GM11168 (cell line): ENCODE results near the gene PUSL1.

ENCODE experiments used
- in situ Hi-C: fragments of 300-500 bp; cut with MboI; formaldehyde crosslinking; loops from one replicate; pipeline ENCODE4 v1.12.0; 2022; ENCODE audit warnings: low sequenced_read_pairs; ENCODE audit not compliant: unreplicated experiment

The PUSL1 gene

DNA sequence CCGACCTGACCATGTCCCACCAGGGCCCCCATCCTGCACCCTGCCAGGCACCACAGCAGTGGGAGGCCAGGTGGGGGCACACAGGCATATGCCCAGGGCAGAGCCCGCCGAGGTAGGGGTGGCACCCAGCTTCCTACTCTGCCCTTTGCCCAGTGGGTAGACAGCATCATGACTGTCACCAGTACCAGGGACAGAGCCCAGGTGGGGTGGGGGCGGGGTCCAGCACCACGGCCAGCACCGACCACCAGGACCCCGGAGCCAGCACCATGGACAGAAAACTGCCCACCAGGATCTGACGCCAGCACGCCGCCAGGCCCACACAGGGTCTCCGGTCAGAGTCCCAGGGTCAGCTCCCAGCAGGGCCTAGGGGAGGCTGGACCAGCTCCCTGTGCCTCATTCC is 26.4 kb downstream of the PUSL1 start:
- in situ Hi-C loops: no loop called here

DNA sequence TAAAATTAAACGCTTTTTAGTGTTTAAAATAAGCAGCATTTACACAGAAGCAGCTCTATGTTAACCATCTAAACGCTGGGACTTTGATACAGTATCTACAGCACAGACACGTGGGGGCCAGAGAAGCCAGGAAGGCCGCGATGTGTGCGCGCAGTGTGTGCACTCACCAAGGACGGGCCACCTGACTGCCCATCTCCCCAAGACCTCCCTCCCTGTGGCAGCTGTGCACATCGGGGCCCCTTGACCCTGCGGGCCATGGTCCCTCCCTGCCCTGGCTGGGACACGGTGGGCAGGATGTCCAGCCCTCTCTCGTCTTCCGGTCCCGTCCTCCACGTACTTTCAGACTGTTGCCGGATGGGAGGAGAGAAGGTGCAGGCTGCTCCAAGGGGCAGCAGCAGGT is 26.9 kb downstream of the PUSL1 start:
- in situ Hi-C loops: no loop called here

DNA sequence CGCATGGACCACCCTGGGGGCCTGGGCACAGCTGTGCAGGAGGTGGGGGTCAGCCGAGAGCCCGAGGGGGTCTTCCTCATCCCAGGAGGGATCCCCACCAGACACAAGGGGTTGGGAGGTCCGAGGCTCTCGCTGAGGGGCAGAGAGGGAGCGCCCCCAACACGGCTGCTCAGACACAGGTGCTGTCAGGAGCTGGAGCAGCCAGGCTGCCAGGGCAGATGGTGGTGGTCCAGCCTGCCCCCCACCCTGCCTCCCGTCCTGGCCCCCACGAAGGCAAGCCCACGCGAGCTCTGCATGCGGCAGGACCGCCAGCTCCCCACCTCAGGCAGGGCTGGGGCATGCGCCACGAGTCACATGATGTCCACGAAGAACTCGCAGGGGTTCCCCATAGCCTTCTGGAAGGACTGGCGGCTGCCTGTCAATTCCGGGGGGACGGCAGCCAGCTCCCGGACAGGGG is 27.4 kb downstream of the PUSL1 start:
- in situ Hi-C loops: no loop called here

DNA sequence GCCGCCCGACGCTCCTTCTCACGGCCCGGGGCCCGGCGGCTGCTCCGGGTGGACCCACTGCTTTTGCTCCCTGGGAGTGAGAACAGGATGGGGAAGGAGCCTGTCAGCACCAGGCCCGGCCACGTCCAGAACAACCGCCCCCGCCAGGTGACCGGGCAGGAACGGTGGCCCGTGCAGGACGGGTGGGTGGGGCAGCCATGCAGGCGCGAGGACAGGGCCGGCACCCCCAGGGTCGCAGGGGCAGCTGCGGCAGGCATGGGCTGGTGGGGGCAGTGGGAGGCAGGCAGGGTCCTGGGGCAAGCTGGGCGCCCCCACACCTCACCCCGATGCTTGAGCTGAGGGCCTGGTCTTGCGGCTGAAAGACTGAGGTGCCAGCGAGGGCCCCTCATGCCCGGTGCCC is 28.0 kb downstream of the PUSL1 start:
- in situ Hi-C loops: no loop called here

DNA sequence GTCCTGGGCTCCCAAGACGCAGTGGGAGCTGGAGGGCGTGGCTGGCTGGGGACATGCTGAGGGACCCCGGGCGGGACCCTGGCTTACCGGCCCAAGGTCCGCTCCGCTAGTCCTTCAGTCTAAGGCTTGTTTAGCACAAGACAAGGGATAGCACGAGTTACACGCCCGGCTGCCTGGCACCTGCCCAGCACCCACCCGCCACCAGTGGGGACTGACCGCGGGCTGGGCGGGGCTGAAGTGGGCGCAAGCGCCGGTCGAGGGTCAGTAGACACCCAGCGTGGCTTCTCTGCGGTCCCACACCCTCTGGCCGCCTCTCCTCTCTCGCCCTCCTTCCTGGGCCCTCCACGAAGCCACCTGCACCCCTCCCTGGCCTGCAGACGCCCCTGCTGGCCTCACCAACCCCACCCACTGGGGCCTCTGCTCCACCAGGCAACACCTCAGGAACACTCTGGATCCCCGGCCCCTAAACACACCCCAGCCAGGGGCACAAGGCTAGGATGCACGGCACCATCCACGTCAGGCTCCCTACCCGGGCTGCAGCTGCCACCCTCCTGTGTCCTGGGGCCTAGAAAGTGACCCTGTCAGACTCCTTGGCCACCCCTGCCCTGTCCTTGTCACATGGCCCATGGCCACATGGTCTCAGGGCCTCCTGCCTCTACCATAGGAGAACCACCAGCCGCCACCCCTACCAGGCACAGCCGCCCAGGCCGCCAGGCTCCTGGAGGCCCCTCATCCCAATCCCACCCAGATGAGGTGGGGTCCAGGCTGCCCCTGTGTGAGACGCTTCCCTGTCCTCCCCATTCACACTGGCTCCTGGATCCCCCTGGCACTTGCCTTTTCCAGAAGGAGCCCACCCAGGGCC is 28.8 kb downstream of the PUSL1 start:
- in situ Hi-C loops: no loop called here

DNA sequence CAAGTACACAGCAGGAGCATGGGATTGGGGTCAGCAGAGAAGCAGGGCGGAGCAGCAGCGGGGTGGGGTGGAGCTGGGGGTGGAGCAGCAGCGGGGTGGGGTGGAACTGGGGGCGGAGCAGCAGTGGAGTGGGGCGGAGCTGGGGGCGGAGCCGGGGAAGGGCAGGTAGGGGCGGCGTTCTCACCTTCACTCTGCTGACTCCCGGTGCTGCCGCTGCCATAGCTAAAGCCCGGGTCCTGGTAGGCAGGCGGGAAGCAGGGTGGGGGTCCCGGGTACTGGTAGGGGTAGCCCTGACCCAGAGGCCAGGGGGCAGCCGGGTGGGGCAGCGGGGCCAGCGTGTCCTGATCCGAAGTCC is 29.4 kb downstream of the PUSL1 start:
- in situ Hi-C loops: no loop called here

DNA sequence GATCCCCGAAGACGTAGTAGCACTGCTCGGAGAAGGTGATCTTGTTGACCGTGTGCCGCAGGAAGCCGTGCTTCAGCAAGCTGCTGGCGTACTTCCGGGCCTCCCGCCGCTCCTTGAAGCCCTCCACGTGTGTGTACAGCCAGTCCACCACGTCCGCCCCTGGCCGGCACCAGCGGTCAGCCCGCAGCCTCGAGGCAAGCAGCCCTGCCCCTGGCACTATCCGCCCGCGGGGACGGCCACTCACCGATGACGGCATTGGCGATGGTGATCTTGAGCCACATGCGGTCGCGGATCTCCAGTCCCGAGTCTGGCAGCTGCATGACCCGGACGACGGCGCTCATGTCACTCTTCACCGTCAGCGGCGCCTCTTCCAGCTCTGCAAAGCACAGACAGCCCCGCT is 29.9 kb downstream of the PUSL1 start:
- in situ Hi-C loops: no loop called here

DNA sequence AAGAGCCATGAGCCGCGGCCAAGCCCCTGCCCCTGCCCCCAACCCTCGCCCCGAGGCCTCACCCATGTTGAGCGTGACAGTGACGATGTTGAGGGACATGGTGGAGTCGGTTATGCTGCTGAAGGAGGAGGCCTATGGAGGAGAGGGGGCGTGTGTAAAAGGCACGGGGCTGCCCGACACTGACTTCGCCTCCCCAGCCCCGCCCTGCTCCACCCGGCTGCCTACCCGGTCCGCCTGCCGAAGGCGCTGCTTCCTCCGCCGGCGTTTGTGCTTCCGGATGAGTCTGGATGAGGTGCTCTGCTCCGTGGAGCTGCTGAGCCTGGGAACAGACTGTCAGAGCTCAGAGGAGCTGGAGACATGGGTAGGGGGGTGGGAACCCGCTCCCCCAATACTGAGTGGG is 31.8 kb downstream of the PUSL1 start:
- in situ Hi-C loops: no loop called here

DNA sequence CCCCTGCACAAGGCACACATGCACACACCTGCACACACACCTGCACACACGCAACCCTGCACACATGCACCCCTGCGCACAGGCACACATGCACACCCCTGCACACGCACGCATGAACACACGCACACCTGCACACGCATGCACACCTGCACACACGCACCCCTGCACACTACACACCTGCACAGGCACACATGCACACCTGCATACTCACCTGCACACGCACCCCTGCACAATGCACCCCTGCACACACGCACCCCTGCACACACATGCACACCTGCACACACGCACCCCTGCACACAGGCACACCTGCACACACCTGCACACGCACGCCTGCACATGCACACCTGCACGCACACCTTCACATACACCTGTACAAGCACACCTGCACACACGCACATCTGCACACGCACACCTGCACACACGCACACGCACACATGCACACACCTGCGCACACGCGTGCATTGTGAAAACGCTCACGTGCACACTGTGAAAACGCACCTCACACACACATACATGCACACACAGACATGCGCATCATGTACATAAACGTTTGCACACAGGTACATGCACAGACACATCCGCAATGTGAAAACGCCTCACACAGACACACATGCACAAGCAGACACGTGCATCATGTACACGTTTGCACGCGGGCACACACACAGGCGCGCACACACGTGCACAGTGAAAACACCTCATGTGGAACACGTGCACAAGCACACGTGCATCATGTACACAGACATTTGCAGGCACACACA is 32.6 kb downstream of the PUSL1 start:
- in situ Hi-C loops: no loop called here

DNA sequence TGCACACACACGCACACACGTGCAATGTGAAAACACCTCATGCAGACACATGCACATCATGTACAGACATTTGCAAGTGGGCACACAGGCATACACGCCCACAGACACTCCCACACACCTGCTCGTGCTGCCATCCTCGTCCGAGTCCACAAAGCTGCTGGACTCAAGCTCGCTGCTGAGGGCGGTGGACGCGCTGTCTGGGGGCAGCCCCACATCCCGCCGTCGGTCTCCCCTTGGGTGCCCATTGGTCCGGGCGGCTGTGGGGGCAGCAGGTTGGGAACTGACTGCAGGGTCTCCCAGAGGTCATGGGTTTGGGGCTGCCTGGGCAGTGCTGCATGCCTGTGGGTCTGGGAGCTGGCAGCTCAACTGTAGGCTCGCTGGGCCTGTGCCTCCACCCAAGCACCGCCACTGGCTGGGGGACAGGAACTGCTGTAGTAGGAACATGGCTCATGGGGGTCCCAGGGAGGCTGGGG is 33.2 kb downstream of the PUSL1 start:
- in situ Hi-C loops: no loop called here

DNA sequence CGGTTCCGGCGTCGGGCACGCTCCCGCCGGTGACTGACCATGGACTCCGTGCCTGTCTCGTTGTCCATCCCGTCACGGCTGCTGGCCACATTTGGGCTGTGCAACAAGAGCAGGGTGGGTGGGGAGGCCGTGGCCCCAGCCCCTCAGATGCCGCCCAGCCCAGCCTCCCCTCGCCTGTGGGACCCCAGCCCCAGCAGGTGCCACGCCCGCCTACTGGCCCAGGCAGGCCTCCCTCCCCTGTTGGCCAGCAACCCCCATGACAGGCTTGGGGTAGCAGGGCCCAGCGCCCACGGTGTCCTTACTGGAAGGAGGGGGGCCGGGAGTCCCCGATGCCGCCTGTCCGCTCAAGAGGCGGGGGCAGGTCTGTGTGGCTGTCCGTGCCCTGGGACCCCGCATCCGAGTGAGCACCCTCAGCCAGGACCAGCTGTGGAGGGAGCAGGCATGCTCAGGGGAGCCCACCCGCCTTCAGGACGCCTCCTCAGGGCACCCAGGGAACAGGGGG is 33.7 kb downstream of the PUSL1 start:
- in situ Hi-C loops: no loop called here

DNA sequence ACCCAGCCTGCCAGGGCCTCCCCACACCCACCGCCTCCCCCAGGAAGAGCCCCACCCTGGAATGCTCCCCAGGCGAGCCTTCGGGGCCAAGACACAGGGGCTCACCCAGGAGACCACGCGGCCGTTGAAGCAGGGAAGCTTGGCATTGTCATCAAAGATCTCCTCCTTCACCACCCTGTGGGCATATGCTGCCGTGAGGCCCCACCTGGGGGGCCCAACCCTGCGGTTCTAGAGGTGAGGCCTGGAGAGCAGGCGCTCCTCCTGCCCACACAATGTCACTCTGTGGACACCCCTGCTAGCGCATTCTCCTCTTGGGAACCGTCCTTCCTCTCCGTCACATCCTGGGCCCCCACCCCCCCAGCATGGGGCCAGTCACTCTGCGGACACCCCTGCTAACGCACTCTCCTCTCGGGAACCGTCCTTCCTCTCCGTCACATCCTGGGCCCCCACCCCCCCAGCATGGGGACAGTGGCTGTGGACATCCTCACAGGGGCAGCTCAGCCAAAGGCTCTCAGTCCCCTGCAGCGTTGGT is 34.3 kb downstream of the PUSL1 start:
- in situ Hi-C loops: no loop called here

DNA sequence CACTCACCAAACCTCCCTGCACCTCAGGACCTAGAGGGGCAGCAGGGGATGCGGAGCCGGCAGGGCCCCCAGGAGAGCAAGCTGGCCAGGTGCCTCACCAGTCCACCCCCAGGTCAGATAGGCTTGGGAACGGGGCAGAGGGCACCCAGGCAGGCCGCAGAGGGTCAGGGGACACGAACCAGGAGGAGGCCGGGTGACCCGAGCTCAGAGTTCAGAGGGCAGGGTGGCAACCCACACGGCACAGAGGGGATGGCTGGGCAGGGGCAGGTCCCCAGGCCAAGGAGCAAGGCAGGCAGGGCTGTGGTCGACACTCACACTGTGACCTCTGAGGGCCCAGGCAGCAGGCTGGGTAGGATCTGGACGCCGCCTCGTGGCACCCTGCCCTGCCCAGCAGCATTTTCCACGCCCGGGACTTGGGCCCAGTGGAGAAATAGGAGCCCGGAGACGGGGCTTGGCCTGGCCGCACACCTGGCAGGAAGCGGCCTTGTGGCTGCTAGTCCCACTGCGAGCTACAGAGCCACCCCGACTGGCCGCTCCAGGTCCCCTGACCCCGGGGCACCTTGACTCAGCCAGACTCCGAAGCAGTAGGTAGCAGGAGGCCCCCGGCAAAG is 35.5 kb downstream of the PUSL1 start:
- in situ Hi-C loops: no loop called here

DNA sequence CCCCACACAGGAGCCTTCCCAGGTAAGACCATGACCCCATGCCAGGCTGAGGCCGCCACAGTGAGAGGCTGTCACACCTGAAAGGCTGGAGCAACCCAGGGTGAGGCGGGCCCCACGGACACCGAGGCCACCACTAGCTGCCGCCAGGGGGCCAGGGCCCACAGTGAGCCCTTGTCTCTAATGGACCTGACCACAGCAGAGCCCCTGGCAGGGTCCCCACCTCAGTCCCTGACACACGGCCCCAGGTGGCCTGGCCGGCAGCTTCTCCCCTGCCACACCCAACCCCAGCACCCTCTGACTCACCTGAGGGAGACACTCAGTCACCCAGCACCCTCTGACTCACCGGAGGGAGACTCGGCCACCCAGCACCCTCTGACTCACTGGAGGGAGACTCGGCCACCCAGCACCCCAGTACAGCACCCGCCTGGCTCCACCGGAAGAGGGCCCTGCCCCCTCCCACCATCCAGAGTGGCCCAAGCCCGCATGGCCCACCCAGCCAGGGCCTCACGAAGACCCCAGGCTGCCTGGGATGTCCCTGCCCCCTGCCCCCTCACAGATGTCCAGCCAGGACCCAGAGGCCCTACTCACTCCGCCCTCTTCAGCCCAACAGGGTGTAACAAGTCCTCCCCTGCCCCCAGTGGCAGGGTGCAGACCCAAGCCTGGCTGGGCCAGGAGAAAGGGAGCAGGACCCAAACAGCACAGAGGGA is 36.4 kb downstream of the PUSL1 start:
- in situ Hi-C loops: no loop called here

DNA sequence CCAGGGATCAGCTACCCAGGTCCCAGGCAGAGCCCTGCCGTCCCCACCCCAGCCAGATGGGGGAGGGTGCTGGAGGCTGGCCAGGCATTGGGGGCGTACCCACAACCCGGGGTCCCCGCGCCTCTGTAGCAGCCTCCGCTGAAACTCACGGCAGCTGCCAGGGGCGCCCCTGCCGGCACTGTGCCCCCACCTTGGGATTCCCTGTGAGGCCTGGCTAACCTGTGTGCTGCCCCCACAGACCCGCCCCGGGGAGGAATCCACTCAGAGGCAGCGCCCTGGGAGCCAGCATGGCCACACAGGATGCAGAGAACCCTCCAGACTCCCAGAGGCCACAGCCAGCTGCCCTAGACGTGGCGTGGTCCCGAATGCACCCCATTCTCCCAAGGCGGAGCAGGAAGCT is 37.0 kb downstream of the PUSL1 start:
- in situ Hi-C loops: no loop called here

DNA sequence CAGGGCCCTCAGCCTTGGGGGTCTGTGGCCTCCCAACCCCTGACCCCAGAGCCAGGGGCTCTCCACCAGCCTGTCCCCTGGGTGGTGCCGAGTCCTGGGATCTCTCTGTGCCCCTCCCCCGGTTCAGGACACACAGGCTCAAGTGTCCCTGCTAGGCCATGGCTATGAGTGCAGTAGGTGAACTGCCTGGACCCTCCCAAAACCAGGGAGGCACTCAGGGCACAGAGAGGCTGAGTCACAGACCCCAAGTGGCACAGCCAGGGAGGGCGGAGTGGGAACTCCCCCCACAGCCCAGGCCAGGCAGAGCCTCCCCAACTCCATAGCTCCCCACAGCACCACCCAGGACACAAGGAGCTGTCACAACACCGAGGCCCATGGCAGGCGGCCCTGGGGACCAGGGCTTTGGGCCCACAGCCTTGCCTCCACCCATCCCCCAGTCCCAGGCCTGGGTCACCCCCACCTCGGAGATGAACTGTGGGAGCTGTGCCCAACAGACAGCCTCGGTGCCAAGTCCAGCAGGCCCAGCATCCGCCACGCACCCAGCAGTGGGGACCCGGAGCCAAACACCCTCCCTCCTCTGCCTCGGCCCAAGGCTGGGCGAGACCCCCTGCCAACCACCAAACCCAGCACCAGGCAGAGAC is 37.6 kb downstream of the PUSL1 start:
- in situ Hi-C loops: no loop called here

DNA sequence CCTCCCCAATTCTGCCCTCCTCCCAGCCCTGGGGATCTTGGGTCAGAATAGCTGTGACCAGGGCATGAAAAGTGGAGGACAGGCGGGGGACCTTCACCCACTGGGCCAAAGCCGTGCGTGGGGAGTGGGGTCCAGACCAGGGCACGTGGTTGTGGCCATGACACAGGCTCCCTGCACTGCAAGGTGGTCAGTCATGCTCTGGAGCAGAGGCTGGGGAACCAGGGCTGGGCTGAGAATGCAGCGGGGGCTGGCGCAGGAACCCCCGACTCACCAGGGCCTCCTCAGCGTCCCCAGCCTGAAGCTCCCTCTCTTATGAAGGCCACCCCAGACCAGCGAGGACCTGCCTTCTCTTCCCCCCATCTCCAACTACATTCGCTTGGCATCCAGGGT is 38.1 kb downstream of the PUSL1 start:
- in situ Hi-C loops: no loop called here

DNA sequence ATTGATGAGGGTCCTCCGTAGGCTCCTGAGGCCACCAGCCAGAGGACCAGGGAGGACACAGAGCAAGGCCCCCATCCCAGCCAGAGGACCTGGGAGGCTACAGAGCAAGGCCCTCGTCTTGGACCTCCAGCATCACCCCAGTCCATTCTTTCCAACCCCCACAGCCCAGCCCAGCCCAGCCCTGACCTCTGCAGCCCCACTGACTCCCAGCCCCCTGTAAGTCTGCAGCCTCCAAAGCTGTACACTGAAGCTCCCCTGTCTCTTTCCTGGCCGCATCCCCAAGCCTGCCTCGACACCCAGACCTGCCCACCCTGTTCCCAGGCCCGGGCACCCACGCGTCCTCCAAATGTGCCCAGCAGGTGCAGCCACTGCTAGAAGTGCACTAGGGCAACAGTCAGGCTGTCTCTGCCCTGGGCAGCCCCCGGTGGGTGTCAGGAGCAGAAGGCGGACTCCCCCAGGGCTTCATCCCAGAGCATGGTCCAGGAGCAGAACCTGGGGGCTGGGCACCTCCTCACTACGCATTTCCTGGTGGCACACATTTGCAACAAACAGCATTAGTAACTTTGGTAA is 38.7 kb downstream of the PUSL1 start:
- in situ Hi-C loops: no loop called here

DNA sequence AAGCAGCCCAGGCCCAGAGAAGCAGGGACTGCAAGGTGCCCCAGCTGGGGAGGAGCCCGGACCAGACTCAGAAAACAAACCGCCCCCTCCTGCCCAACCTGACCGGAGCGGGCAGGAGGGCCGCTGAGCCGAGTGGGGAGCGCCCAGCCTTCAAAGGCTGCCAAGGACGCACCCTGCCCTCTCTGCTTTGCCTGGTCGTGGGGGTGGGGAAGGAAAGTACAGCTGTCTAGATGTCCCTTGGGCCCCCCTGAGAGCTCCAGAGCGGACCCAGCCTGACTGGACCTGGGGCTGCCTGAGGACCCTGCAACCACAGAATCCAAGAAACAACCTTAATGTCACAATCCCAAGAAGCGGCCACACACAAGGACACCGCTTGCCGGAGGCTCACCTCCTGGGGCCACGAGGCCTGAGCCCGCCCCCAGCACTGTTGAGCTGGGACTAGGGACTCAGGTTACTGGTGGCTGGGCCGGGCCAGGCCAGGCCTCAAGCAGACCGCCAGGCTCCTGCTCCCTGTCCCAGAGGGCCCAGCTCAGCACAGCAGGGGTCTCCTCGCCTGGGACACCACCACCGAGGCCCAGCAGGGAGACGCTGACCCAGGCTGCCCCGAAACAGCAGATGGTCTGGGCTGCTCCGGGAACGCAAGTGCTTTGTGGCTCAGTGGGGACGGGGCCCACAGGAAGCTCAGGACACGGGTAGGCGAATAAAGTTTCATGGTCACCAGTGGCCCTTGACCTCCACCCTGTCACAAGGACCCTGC is 39.4 kb downstream of the PUSL1 start:
- in situ Hi-C loops: no loop called here
